Measurements from ENCODE around the gene SGCE.
"Not testable (repeated sequence)": the region's sequence is repeated elsewhere in the genome, so short reads cannot be mapped to it uniquely, and the experiment has no call there.

Gene SGCE

GRCh38 chr7:94655848-94656657, at the start of gene SGCE:
Gene SGCE, minus strand, starts transcription at chr7:94656133. Its CDS starts 35 bp downstream, at chr7:94656098.
- peak; percentile 85 for DNase-seq

DNA sequence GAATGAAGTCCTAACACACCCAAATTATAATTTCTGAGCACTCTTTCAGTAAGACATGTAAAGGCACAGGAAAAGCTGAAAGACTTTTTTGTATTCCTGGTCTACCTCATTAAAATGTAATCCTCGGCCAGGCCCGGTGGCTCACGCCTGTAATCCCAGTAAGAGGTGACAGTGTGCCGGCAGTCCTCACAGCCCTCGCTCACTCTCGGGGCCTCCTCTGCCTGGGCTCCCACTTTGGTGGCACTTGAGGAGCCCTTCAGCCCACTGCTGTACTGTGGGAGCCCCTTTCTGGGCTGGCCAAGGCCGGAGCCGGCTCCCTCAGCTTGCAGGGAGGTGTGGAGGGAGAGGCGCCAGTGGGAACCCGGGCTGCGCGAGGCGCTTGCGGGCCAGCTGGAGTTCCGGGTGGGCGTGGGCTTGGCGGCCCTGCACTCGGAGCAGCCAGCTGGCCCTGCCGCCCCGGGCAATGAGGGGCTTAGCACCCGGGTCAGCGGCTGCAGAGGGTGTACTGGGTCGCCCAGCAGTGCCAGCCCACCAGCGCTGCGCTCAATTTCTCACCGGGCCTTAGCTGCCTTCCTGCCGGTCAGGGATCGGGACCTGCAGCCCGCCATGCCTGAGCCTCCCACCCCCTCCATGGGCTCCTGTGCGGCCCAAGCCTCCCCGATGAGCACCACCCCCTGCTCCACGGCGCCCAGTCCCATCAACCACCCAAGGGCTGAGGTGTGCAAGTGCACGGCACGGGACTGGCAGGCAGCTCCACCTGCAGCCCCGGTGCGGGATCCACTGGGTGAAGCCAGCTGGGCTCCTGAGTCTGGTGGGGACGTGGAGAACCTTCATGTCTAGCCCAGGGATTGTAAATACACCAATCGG, 49.5 kb upstream of the SGCE start:
- not testable (repeated sequence) for DNase-seq

GRCh38 chr7:94701555-94701973, 45.6 kb upstream of the SGCE start:
- no peak for DNase-seq

DNA sequence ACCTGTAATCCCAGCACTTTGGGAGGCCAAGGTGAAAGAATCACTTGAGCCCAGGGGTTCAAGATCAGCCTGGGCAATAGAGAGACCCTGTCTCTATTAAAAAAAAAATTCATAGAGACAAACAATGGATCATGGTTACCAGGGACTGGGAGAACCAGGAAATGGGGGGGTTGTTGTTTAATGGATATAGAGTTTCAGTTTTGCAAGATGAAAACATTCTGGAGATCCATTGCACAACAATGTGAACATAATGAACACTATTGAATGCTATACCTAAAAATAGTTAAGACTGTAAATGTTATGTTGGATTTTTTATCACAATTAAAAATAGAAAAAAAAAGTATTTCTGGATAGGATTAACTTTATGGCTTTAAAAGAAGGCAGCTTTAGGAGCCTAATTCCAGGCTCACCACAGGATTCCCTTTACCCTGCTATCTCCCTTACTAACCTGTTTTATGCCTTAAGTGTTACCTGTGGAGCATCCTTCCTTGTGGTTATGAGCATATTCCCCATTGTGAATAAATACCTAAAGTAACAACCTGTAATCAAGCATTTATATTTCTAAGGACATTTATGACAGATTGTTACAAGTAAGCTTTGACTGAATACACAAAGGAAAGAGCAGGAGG, 45.1 kb upstream of the SGCE start:
- DNase-seq, result no peak

GRCh38 chr7:94698275-94698674, 42.3 kb upstream of the SGCE start:
- no peak for DNase-seq

DNA sequence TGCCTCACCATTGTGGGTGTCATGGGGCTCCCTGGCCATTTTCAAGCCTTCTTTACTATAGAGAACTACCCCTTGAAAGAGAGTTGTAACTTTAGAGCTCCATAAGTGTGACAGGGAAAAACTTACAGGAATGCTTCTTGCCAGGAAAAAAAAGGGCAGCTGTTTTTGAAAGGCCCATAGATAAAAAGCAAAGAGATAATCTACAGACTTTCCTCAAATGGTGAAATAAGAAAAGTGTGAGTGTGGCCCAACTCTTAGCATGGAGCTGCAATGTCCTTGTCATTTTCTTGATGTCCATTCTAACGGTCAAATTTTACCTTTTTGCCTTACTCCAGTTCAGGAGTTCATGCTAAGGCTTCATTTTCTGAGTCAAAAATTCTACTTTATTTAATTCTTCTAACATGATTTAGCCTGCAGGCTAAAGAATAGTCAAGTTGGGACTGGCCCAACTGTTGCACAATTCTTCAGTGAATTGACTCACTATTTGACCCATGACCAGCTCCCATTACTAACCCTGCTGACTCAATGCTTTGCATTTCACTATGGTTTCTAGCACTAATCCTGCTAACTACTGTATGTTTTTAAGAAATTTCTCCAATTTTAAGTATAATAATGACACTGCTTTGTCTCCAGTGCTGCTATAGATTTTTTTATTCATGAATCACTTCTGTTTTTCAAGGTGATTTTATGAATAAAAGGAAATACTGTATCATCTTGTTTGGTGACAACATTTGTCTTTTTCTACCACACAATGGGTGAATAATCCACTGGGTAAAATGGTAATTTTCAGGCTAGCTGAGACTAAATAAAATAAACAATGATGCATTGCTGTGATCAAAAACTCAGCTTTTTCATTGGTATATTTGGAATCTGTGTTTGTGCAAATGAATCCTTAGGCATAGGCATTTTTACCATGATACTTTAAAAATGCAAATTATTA, 41.4 kb upstream of the SGCE start:
- DNase-seq, result no peak

DNA sequence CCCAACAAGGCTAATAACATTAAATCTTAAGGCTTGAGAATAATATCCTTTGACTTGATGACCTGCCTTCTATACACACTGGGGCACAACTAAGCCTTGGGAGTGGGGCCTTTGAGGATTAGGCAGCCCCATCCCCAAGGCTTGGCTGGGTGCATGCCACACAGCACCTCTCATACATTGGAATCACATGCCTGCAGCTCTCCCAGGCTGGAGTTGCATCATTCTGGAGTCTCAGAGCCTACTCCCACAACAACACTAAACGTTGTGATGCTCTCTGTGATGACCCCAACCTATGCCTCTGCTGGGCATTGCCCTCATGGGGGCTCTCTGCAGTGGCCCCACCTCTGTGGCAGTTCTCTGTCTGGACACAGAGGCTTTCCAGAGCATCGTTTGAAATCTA, 31.9 kb upstream of the SGCE start:
- no peak for DNase-seq

GRCh38 chr7:94687076-94687475, 31.1 kb upstream of the SGCE start:
- no peak for DNase-seq

DNA sequence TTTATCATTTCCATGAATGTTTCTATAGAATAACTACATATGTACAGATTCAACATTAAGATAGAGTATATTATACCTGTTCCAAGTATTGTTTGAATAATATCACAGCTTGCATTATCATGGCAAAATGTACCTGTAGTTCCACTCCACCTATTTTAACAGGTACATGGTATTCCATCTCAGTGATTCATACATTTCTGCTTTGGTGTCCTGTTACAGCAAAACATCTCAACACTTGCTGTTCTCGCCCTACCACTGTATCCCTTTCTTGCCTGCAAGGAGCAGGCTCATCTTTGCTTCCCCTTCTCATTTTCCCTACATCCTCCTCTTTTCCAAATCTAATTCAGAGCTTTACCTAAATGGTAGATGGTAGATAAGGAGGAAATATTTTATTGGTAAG, 27.1 kb upstream of the SGCE start:
- no peak for DNase-seq

DNA sequence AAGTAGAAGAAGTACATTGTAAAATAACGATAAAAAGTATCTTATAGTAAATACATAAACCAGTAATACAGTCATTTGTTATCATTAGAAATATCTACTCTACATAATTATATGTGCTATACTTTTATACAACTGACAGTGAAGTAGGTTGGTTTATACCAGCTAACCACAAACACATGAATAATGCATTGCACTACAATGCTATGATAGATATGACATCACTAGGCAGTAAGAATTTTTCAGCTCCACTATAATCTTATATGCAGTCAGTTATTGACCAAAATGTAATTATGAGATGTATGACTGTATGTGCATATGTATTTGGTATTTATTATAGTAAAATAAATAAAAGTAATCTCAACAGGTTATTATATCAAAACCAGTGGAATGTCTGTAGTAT, 23.4 kb upstream of the SGCE start:
- no peak for DNase-seq

DNA sequence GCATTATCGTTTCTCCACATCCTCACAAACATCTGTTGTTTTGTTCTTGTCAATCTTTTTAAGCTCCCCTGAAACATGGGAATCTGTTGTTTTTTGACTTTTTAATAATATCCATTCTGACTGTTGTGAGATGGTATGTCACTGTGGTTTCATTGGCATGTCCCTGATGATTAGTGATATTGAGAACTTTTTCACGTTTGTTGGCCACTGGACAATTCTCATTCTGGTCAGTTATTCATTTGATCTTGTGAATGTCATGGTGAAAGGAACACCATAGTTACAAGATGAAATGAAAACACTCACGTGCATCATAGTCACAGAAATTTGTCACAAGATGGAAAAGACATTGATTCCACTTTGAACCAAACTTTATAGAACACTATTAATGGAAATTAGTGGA, 20.5 kb upstream of the SGCE start:
- no peak for DNase-seq

- DNase-seq, result no peak
These were observed 19.4 kb upstream of the SGCE start for GRCh38 chr7:94675356-94675755.

DNA sequence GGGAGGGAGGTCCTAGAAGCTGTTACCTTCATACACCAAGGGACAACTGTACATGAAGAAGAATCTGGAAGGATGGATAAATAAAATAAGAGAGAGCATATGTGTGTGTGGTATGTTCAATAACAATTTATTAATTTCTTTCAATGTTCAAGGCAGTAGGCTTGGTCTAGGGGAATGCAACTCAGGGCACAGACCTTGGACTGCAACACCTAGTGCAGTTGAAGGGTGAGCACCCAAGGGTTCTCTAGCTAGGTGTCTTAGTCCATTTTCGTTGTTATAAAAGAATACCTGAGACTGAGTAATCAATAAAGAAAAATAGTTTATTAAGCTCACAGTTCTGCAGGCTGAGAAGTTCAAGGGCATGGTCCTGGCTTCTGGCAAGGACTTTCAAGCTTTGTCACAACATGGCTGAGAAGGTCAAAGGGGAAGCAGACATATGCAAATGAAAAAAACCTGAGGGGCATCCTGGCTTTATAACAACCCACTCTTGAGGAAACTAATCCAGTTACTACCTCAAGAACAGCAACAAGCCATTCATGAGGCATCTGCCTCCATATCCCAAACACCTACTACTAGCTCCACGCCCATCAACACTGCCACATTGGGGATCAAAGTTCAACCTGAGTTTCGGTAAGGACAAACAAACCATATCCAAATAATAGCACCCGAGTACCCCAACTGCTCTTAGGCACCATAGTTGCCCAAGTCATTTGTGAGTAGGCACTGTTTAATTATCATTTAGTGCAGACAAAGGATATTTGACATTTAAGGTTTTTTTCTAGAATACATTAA, 15.7 kb upstream of the SGCE start:
- DNase-seq, result no peak

DNA sequence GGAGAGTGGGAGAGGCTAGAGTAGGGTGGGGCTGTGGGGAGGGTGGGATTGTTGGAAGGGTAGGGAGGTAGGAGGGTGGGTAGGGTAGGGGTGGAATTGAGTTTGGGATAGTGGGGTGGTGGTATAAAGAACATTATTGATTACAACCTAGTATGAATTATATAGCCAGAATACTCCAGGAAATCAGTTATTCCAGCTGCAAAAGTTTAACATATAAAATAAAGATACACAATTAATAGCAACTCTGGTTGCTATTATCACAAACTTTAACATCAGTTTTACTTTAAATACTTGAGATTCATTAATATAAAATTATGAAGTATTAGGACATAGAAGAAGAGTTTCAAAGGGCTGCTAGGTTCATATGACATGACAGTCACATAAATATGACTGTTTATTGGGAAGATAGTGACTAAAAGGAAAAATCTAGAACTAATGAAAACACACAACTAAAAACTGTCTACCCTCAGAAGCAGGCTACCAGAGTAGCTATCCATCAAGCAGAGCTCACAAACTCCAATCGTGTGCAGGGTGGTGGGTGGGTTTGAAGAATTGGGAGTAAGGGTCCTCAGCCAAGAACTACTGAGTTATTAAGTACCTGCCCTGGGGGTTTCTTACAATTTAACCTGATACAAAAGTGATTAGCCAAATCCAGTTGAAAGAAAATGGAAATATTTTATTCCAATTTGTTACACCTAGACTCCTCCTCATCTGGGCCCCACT, 14.0 kb upstream of the SGCE start:
- DNase-seq, result no peak

DNA sequence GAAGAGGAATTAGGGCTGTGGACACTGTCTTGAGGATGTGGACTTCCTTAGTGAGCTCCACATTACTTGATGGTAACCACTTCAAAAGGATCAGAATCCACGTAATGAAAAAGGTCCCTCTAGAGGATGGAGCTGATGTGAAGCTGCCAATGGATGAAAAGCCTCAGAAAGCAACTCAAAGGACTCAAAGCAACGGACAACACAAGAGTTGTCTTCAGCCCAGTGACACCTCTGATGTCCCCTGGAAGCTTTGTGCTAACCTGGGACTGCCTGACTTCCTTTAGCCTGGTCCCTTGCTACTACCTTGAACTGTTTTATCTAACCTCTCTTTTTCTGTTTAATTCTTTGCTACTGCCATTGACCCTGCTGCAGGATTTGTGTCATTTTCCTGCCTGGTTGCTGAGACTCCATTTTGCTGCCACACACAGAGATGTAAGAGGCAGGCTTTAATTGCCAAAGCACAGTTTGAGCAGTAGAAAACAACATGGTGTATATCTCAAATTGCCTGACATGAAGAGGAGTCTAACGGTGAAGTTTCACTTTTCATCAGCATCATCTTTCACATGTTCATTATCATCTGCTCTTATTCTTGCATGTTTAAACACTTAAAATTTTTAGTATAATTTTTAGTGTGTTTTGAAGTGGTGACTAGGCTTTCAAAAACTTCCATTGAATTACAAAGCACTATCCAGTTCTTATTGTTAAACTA, 11.1 kb upstream of the SGCE start:
- DNase-seq, result no peak

GRCh38 chr7:94665426-94665825, 9.5 kb upstream of the SGCE start:
- DNase-seq, result no peak

GRCh38 chr7:94664023-94664422, 8.1 kb upstream of the SGCE start:
- DNase-seq, result no peak

- no peak for DNase-seq
These were observed 6.6 kb upstream of the SGCE start for GRCh38 chr7:94662548-94662947.

DNA sequence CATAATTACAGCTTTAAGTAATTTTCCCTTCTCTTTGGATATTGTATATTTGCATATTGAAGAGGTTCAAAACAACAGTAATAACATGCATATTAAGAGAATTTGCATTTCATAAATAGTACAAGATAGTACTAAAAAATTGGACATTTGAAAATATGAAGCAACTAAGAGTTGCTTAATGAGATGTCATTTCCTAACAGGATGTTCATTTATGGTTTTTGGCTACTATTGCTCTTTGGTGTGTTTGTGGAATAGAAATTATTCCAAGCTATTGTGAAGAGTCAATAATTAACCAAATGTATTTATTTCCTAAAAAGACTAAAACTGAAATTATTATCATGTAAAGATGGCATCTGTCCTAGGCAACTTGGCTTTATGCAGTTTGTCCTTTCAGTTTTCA, 4.1 kb upstream of the SGCE start:
- DNase-seq, result no peak

GRCh38 chr7:94658826-94659225, 2.9 kb upstream of the SGCE start:
- DNase-seq, result peak; percentile 4

Measured in RPMI8226 (cell line).